ENCODE data around the gene PKD1. TPM values are rescaled to one million over a fixed set of nuclear protein-coding genes. Genes with fewer than 3 reads are reported as not detected.
A peak's percentile ranks its signal among the peaks of the same experiment; 100 is the strongest.
"Not testable (repeated sequence)": the region's sequence is repeated elsewhere in the genome, so short reads cannot be mapped to it uniquely, and the experiment has no call there.

PKD1 gene
- total RNA-seq, 1 donor from 2014 or later, result 80.2 TPM

- DNase-seq (ENCODE audit: low read depth), result no peak
- TF ChIP-seq CTCF (conservative IDR thresholded peaks at IDR 0.05; ENCODE audit: low read depth, low read length), result no peak
- no peak overlapping the region for H3K4me3 ChIP-seq (ENCODE audit: low read depth, low read length)
Observed at GRCh38 chr16:2143878-2144485, 8.3 kb upstream of the PKD1 start.

- TF ChIP-seq CTCF (conservative IDR thresholded peaks at IDR 0.05; ENCODE audit: low read depth, low read length), result no peak
- DNase-seq (ENCODE audit: low read depth), result no peak
- no peak overlapping the region for H3K4me3 ChIP-seq (ENCODE audit: low read depth, low read length)
Observed at GRCh38 chr16:2142942-2143877, 7.5 kb upstream of the PKD1 start.

- peak overlapping the region; percentile 55 for H3K4me3 ChIP-seq (ENCODE audit: low read depth, low read length)
- DNase-seq (ENCODE audit: low read depth), result not testable (repeated sequence)
Observed at GRCh38 chr16:2135071-2135470, 627 bp downstream of the PKD1 start.

- DNase-seq (ENCODE audit: low read depth); H3K4me3 ChIP-seq (ENCODE audit: low read depth, low read length): not testable (repeated sequence)
Observed at GRCh38 chr16:2133797-2134196, 1.9 kb downstream of the PKD1 start.

GRCh38 chr16:2129890-2130447 is 5.7 kb downstream of the PKD1 start:
- not testable (repeated sequence) for H3K4me3 ChIP-seq (ENCODE audit: low read depth, low read length); DNase-seq (ENCODE audit: low read depth)

- DNase-seq (ENCODE audit: low read depth); H3K4me3 ChIP-seq (ENCODE audit: low read depth, low read length): not testable (repeated sequence)
Observed at GRCh38 chr16:2129251-2129650, 6.4 kb downstream of the PKD1 start.

GRCh38 chr16:2127630-2128280 is 7.9 kb downstream of the PKD1 start:
- not testable (repeated sequence) for H3K4me3 ChIP-seq (ENCODE audit: low read depth, low read length); DNase-seq (ENCODE audit: low read depth)

GRCh38 chr16:2126928-2127556 is 8.7 kb downstream of the PKD1 start:
- not testable (repeated sequence) for DNase-seq (ENCODE audit: low read depth); H3K4me3 ChIP-seq (ENCODE audit: low read depth, low read length)

GRCh38 chr16:2126161-2126743 is 9.4 kb downstream of the PKD1 start:
- not testable (repeated sequence) for DNase-seq (ENCODE audit: low read depth); H3K4me3 ChIP-seq (ENCODE audit: low read depth, low read length)

- not testable (repeated sequence) for H3K4me3 ChIP-seq (ENCODE audit: low read depth, low read length); DNase-seq (ENCODE audit: low read depth)
Observed at GRCh38 chr16:2125609-2126008, 10.1 kb downstream of the PKD1 start.

GRCh38 chr16:2124694-2125444 is 10.8 kb downstream of the PKD1 start:
- not testable (repeated sequence) for H3K4me3 ChIP-seq (ENCODE audit: low read depth, low read length); DNase-seq (ENCODE audit: low read depth)

- H3K4me3 ChIP-seq (ENCODE audit: low read depth, low read length); DNase-seq (ENCODE audit: low read depth): not testable (repeated sequence)
Observed at GRCh38 chr16:2124377-2124693, 11.4 kb downstream of the PKD1 start.

GRCh38 chr16:2123706-2124376 is 11.9 kb downstream of the PKD1 start:
- not testable (repeated sequence) for H3K4me3 ChIP-seq (ENCODE audit: low read depth, low read length); DNase-seq (ENCODE audit: low read depth)

GRCh38 chr16:2122934-2123683 is 12.6 kb downstream of the PKD1 start:
- not testable (repeated sequence) for DNase-seq (ENCODE audit: low read depth); H3K4me3 ChIP-seq (ENCODE audit: low read depth, low read length)

All from epithelial cell of proximal tubule (primary cell).